ENCODE data around the gene GPR179. TPM values are rescaled to one million over a fixed set of nuclear protein-coding genes. Genes with fewer than 3 reads are reported as not detected.

The GPR179 gene
- total RNA-seq, 4 donors from 2014 or later, result 0.07 to 0.20 (median 0.18) TPM

DNA sequence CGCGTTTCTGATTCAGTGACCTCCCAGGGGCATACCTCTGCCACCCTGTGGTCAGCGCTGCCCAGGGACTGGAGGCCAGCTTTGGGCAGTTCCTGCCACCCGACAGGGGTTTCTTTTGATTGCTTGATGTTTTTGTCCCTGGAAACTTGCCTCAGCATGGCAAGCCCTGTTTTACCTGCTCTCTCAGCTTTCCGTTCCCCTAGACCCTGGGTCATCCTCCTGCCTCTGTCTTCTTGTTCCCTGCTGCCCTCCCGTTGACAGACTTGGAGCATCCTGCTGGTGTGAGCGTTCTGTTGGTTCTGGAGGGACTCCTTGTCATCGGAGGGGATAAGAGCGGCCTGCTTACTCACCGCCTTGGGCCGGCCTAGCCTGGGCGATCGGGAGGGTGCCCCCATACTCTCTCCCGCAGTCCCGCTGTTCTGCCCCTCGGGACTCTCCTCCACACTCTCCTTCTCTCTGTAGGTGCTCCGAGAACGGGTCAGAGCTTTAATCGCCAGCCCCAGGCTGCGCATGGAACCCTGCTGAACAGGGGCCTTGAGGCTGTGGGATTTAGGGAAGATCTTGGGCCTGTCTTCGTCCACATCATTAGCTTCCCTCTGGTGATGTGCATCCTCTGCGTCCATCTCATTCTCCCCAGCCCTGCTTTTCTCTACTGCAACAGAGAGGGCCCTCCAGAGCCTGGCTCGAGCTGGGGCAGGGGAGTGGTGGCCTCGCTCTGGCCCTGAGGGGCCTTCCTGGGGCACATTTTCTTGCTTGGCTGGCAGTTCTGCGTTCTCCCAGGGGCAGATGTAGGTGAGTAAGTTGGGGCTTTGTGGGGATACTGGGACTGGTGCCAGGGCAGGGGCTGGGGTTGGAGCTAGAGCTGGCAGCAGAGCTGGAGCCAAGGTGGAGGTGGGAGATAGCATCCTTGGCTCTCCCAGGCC lies 13.7 kb downstream of the GPR179 start:
- H3K36me3 ChIP-seq, result no peaks in the 10 kb centered on the region
- in situ Hi-C loops (cut with MboI; ENCODE audit: low sequenced_read_pairs in 4 of 4) (no loop called here), intact Hi-C loops (cut with DNase I; ENCODE audit: low total_unique reads) (no loop called here)
- no peak overlapping the region for H3K27ac ChIP-seq
- no peak for ATAC-seq
- no peak for DNase-seq
- TF ChIP-seq, protein P1, sequence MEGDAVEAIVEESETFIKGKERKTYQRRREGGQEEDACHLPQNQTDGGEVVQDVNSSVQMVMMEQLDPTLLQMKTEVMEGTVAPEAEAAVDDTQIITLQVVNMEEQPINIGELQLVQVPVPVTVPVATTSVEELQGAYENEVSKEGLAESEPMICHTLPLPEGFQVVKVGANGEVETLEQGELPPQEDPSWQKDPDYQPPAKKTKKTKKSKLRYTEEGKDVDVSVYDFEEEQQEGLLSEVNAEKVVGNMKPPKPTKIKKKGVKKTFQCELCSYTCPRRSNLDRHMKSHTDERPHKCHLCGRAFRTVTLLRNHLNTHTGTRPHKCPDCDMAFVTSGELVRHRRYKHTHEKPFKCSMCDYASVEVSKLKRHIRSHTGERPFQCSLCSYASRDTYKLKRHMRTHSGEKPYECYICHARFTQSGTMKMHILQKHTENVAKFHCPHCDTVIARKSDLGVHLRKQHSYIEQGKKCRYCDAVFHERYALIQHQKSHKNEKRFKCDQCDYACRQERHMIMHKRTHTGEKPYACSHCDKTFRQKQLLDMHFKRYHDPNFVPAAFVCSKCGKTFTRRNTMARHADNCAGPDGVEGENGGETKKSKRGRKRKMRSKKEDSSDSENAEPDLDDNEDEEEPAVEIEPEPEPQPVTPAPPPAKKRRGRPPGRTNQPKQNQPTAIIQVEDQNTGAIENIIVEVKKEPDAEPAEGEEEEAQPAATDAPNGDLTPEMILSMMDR (IDR thresholded peaks at IDR 0.05 in 4 of 5, conservative IDR thresholded peaks at IDR 0.05 in 1 of 5), result no peak
- TF ChIP-seq POLR2A (IDR thresholded peaks at IDR 0.05), result no peak
- H3K9me3 ChIP-seq, result no peaks in the 10 kb centered on the region
- H3K4me3 ChIP-seq, result no peak overlapping the region
- H3K27me3 ChIP-seq, result no peaks in the 10 kb centered on the region
- no peaks in the 10 kb centered on the region for H3K4me1 ChIP-seq

DNA sequence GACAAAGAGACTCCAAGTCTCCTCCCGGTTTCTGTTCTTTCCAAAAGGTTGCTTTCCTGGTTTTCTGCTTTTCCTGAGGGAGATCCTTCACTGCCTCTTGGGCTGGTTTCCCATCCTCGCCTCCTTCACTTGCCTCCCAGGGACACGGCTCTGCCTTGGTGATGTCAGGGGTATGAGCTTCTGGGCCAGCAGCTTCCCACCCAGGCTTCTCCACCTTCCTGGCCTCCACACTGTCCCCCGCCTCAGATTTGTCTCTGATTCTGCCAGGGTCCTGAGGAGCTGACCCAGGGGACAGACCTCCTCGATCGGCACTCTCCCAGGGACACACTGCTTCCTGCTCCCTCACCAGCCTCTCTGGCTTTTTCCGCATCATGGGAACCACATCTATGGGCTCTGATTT lies 14.5 kb downstream of the GPR179 start:
- ATAC-seq, result no peak
- Histone ChIP-seq H3K4me3 (no peak overlapping the region), H3K27ac (no peak overlapping the region), H3K4me1 (no peaks in the 10 kb centered on the region), H3K9me3 (no peaks in the 10 kb centered on the region), H3K27me3 (no peaks in the 10 kb centered on the region), H3K36me3 (no peaks in the 10 kb centered on the region)
- TF ChIP-seq POLR2A (IDR thresholded peaks at IDR 0.05), result no peak
- TF ChIP-seq, protein P1 (IDR thresholded peaks at IDR 0.05 in 4 of 5, conservative IDR thresholded peaks at IDR 0.05 in 1 of 5), result no peak
- DNase-seq, result no peak
- in situ Hi-C loops (cut with MboI; ENCODE audit: low sequenced_read_pairs in 4 of 4), result no loop called here
- intact Hi-C loops (cut with DNase I; ENCODE audit: low total_unique reads), result no loop called here

DNA sequence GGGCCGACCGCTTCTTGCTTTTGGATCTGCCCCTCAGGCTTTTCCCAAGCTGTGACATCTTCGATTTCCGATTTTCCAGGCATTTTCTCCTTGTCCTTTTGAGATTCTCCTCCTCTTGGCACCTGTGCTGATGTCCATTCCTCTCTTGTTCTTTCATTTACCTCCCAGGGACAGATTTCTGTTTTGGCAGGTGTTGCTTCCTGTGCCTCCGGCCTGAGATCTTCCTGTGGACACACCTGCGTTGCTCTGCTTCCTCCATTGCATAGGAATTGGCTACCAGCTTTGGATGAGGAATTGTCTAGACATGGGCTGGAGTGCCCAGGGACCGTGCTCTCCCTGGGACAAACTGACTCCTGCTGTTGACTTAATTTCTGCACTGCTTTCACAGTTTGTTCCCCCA lies 15.1 kb downstream of the GPR179 start:
- Histone ChIP-seq H3K9me3 (no peaks in the 10 kb centered on the region), H3K27me3 (no peaks in the 10 kb centered on the region), H3K27ac (no peak overlapping the region), H3K4me1 (no peaks in the 10 kb centered on the region), H3K36me3 (peaks cover 0 to 5% of the 10 kb centered on the region in 2 donors), H3K4me3 (no peak overlapping the region)
- ATAC-seq, result no peak
- intact Hi-C loops (cut with DNase I; ENCODE audit: low total_unique reads), result no loop called here
- in situ Hi-C loops (cut with MboI; ENCODE audit: low sequenced_read_pairs in 4 of 4), result no loop called here
- no peak for DNase-seq
- no peak for TF ChIP-seq POLR2A (IDR thresholded peaks at IDR 0.05)
- TF ChIP-seq, protein P1 (IDR thresholded peaks at IDR 0.05 in 4 of 5, conservative IDR thresholded peaks at IDR 0.05 in 1 of 5), result no peak

DNA sequence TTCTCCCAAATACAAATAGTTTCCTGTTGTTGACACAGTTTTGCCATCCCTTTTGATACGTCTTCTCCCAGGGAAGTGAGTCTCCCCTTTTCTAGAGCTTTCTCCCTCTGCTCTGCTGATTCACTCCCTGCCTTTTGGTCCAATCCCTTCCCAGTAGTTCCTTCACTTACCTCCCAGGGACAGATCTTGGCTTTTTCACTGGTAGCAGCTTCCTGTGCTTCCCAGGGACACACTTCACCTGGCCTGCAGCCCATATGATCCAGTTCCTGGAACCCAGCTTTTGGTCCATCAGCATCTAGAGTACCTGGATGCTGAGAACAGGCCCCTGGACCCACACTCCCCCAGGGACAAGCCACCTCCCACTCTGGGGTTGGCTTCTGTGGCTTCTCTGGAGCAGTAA lies 15.8 kb downstream of the GPR179 start:
- H3K36me3 ChIP-seq, result peaks cover 0 to 12% of the 10 kb centered on the region in 2 donors
- no peaks in the 10 kb centered on the region for H3K27me3 ChIP-seq
- H3K27ac ChIP-seq, result no peak overlapping the region
- TF ChIP-seq, protein P1 (IDR thresholded peaks at IDR 0.05 in 4 of 5, conservative IDR thresholded peaks at IDR 0.05 in 1 of 5), result no peak
- TF ChIP-seq POLR2A (IDR thresholded peaks at IDR 0.05), result no peak
- DNase-seq (no peak), ATAC-seq (no peak)
- in situ Hi-C loops (cut with MboI; ENCODE audit: low sequenced_read_pairs in 4 of 4) (no loop called here), intact Hi-C loops (cut with DNase I; ENCODE audit: low total_unique reads) (no loop called here)
- no peaks in the 10 kb centered on the region for H3K9me3 ChIP-seq
- H3K4me3 ChIP-seq, result no peak overlapping the region
- no peaks in the 10 kb centered on the region for H3K4me1 ChIP-seq
